ENCODE data around the gene IGF1R.

The IGF1R gene

GRCh38 chr15:98796685-98797357 lies 148.5 kb downstream of the IGF1R start:
- DNase-seq (ENCODE audit: low read depth in 2 of 2) = no peak

DNA sequence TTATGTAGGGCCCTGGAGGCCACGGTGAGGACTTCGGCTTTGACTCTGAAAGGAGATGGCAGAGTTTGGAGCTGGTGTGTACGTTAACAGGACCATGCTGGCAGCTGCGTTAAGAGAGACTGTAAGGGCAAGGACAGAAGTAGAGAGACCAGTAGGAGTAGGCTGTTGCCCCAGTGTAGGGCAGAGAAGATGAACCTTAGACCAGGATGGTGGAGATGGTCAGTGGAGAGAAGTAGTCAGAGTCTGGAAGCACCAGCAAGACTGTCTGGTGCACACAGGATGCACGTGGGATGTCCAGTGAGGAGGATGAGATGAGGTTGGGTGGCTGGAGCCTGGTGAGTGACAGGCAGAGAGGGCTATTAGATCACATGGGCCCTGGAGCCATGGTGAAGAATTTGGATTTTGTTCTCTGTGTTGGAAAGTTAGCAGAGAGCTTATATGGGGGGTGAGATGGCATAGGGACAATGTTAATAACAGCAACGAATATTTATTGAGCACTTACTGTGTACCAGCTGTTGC lies 150.1 kb downstream of the IGF1R start:
- DNase-seq (ENCODE audit: low read depth in 2 of 2) = no peak

DNA sequence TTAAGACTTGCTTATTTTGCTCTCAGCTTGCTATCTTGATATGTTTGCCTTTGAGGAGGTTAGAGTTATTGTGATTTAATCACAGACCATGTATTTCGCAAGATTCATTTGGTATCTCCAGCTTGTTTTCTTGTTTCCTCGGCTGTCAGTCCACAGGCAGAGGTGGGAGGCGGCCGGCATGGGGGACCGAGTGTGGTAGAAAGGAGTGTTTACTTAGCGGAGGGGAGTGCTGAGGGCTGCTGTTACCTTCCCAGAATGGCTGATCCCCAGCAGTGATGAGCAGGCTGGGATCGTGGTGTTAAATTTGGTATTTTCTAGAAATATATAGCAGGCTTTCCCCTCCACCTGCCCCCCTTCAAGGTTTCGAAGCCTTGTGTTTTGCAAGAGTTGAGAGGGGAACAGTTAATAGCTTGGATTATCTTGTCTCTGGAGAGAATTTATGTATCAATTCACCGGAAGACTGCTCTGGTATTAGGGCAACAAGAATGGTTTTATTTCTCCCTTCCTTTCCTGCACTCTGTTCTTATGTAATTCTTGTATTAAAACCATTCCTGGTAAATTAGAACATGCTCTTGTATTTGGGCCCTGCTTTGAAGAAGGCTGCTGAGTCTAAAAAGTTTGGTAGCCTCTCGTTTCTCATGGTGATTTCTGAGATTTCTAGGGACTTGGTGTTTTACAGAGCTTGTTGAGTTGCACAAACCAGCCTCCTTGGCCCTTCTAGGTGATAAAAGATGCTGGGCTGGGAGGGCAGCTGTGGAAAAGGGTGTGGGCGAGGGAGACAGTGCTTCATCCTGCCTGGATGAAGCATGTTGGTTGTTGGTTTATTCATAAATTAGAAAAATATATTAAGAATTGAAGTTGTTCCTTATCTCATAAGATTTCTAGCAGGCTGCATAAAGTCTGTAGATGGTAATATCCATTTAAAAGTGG lies 151.4 kb downstream of the IGF1R start:
- no peak for DNase-seq (ENCODE audit: low read depth in 2 of 2)

DNA sequence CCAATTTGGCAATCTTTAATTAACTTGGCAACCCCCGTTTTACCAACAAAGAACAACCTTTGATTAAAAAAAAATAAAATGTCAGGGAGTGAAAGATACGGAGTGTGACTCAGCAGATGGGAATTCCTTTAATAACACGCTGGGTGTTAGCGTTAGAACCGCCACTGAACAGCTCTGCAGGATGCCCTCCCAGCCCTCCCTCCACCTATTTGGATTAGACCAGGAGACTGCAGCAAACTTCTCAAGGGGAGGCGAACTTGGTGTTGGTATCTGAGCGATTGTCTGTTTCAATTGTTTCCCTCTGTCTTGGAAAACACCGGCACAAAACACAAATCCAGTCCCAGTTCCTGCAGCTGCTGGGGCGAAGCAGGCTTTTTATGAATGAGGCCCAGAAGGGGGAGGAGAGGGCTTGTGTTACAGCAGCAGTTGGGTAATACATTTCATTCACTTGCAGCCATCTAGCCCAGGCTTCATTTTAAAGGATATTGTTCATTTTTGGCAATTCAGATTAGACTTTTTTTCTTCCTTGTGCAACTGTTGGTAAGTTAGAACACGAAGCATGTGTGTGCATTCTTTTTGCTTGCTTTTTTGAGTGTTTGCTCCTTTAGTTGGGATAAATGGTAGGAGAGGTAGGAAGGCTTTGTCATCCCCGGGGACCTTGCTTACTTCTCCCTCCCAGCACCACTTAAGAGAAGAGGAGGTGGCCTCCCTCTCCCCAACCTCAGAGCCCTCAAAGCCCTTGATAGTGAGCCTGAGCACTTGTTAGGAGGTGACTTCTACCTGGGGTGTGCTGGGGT lies 152.3 kb downstream of the IGF1R start:
- DNase-seq (ENCODE audit: low read depth in 2 of 2) = no peak

GRCh38 chr15:98801234-98801561 lies 152.9 kb downstream of the IGF1R start:
- DNase-seq (ENCODE audit: low read depth in 2 of 2) = no peak

GRCh38 chr15:98802187-98802586 lies 153.8 kb downstream of the IGF1R start:
- DNase-seq (ENCODE audit: low read depth in 2 of 2) = no peak

- DNase-seq (ENCODE audit: low read depth in 2 of 2) = no peak
Observed at GRCh38 chr15:98803228-98804056, 155.1 kb downstream of the IGF1R start.

DNA sequence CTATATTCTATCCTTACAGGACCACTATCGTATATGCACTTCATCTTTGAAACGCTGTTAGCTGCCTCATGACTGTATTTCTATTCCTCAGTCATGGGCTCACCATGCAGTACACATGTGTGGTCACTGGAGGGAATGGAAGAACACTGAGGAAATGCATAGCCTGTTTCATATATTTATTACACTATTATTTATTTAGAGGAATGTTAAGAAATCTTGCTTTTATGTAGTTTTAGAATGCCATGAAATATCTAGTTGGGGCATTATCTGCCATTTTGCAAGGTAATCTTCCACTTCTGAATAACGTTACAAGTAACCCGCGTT lies 155.7 kb downstream of the IGF1R start:
- DNase-seq (ENCODE audit: low read depth in 2 of 2) = no peak

GRCh38 chr15:98805434-98806274 lies 157.3 kb downstream of the IGF1R start:
- no peak for DNase-seq (ENCODE audit: low read depth in 2 of 2)

GRCh38 chr15:98806275-98806895 lies 158.0 kb downstream of the IGF1R start:
- DNase-seq (ENCODE audit: low read depth in 2 of 2) = no peak

GRCh38 chr15:98807262-98807661 lies 158.9 kb downstream of the IGF1R start:
- no peak for DNase-seq (ENCODE audit: low read depth in 2 of 2)

- no peak for DNase-seq (ENCODE audit: low read depth in 2 of 2)
Observed at GRCh38 chr15:98809273-98809672, 160.9 kb downstream of the IGF1R start.

GRCh38 chr15:98812716-98813446 lies 164.5 kb downstream of the IGF1R start:
- no peak for DNase-seq (ENCODE audit: low read depth in 2 of 2)

DNA sequence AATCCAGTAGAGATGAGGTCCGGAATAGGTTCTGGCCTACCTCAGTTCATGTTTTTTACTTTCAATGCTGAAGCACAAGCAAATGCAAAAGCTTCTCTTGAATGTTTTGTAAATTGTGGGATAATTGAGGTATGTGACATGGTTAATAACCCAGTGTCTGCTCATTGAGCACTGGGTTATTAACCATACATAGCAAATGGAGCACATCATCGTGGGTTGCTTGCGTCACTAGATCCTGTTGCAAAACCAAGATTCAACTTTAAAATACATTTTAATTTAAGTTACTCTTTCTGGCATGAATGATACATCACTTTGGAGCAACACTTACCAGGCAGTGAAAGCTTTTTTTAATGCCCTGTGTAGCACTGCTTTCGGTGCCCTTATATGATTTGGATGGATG lies 165.6 kb downstream of the IGF1R start:
- DNase-seq (ENCODE audit: low read depth in 2 of 2) = no peak

GRCh38 chr15:98815207-98815606 lies 166.9 kb downstream of the IGF1R start:
- DNase-seq (ENCODE audit: low read depth in 2 of 2) = no peak

- no peak for DNase-seq (ENCODE audit: low read depth in 2 of 2)
Observed at GRCh38 chr15:98817745-98818144, 169.4 kb downstream of the IGF1R start.

DNA sequence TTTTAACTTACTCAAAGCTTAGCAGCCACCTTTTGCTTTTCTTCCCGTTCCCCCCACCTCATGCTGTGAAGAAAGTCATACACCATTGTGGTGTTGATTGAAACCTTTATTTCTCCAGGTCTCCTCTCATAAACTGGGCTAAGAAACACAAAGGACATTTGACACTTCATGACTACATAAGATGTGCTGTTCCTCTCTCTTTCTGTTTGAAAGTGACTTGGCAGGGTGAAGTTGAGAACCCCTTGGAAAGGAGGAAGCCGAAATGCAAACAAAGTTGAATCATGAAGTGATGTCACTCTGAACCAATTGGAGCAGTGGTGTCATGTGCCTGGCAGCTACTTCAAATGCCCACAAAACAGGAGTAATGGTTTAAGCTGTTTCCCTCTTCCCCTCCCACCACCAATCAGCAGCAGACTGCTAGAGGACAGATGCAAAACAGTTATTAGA lies 174.7 kb downstream of the IGF1R start:
- no peak for DNase-seq (ENCODE audit: low read depth in 2 of 2)

GRCh38 chr15:98823616-98824015 lies 175.3 kb downstream of the IGF1R start:
- no peak for DNase-seq (ENCODE audit: low read depth in 2 of 2)

- no peak for DNase-seq (ENCODE audit: low read depth in 2 of 2)
Observed at GRCh38 chr15:98824595-98824994, 176.3 kb downstream of the IGF1R start.

Measured in stimulated activated CD4-positive, alpha-beta T cell treated with anti-CD3 and anti-CD28 coated beads, Interleukin-4, amount 100 ng/mL, for 48 hours (primary cell).